GM12864 (cell line): ENCODE results near the gene BANF1.

ENCODE experiments used
- DNase-seq: peaks from one replicate; pipeline ENCODE4 v3.0.0-alpha.2; 2011; ENCODE audit warnings: low read depth
- H3K4me3 ChIP-seq: 2 replicates; pipeline ENCODE4 v1.5.1; 2011; ENCODE audit warnings: mild to moderate bottlenecking, low read depth, low read length, control low read depth
- CTCF ChIP-seq: IDR thresholded peaks from 2 replicates; pipeline ENCODE4 v1.5.1; 2011; ENCODE audit warnings: low read depth, mild to moderate bottlenecking, moderate library complexity, low read length, control low read depth, inconsistent platforms; ENCODE audit errors: missing control alignments

Gene BANF1

GRCh38 chr11:66001942-66002647 is at the start of gene BANF1, which contains the start of gene EIF1AD:
BANF1 (plus strand) TSS chr11:66002503; CDS start chr11:66003251, 748 bp downstream.
EIF1AD (minus strand) TSS chr11:66002157; CDS start chr11:66000389, 1,768 bp downstream.
- peak; percentile 96 for DNase-seq
- no peak for TF ChIP-seq CTCF
- H3K4me3 ChIP-seq = peak within 1 kb of the TSS; percentile 78

GRCh38 chr11:65953471-65953870 is 48.8 kb upstream of the BANF1 start:
- no peak for DNase-seq
- no peak for TF ChIP-seq CTCF

GRCh38 chr11:65954771-65955170 is 47.5 kb upstream of the BANF1 start:
- no peak for DNase-seq
- H3K4me3 ChIP-seq = no peak overlapping the region
- no peak for TF ChIP-seq CTCF

More at GRCh38 chr11:65953471-65953870, 48.8 kb upstream of the BANF1 start:
- no peak overlapping the region for H3K4me3 ChIP-seq

GRCh38 chr11:65958291-65958690 is 44.0 kb upstream of the BANF1 start:
- no peak for TF ChIP-seq CTCF
- DNase-seq = no peak
- no peak overlapping the region for H3K4me3 ChIP-seq

- DNase-seq = no peak
- TF ChIP-seq CTCF = no peak
Observed at GRCh38 chr11:65958774-65959420, 43.4 kb upstream of the BANF1 start.

GRCh38 chr11:65960824-65961266 is 41.5 kb upstream of the BANF1 start:
- DNase-seq = no peak
- no peak for TF ChIP-seq CTCF
- peak overlapping the region; percentile 94 for H3K4me3 ChIP-seq

More at GRCh38 chr11:65958774-65959420, 43.4 kb upstream of the BANF1 start:
- no peak overlapping the region for H3K4me3 ChIP-seq
